HCT116 (cell line): Measurements from ENCODE around the gene RGS19. TPM values are rescaled to one million over a fixed set of nuclear protein-coding genes. Genes with fewer than 3 reads are reported as not detected.

Source experiments
- ATAC-seq: fragments of 200-7000 bp; cut with Tn5 transposase; 2 replicates; pipeline ENCODE4 v1.9.1; 2020; ENCODE audit warnings: mild to moderate bottlenecking, moderate library complexity
- BruUV-seq: library from RNA; stranded (reverse); fragments of 400-500 nt; replicated peaks from 2 replicates; lab custom pipeline; 2021; lab: Mats Ljungman, UMichigan
- CTCF ChIA-PET: fragments of 300-600 bp; sonication (Branson Sonifier 250); formaldehyde crosslinking; loops from one replicate; lab custom pipeline; 2021; ENCODE audit warnings: antibody characterized with exemption; lab: Charles Lee
- POLR2A ChIA-PET: fragments of 300-600, 350-600 bp; sonication (Branson Sonifier 250); formaldehyde crosslinking; loops from one replicate; lab custom pipeline; 2021; ENCODE audit warnings: antibody characterized with exemption; lab: Charles Lee
- RAD21 ChIA-PET, 2 experiments: fragments of 300-600 bp; sonication (Branson Sonifier 250); formaldehyde crosslinking; loops; one replicate each; lab custom pipeline; 2023; ENCODE audit warnings: low total read pairs in 2 of 2; ENCODE audit not compliant: uncharacterized antibody in 2 of 2, unreplicated experiment in 2 of 2, low non-redundant PET in 1 of 2; lab: Charles Lee
- DNase-seq: peaks from one replicate; pipeline ENCODE4 v3.0.0-alpha.2; 2010; ENCODE audit warnings: low read depth, low spot score
- H2AFZ ChIP-seq: fragments of 200-600 bp; shearing (Covaris generic), sonication (generic); 2 replicates; pipeline ENCODE4 v1.6.1; 2017; ENCODE audit warnings: low read depth, mixed run types, mixed read lengths, antibody characterized with exemption, low read length; ENCODE audit not compliant: poor library complexity, severe bottlenecking
- H3K27ac ChIP-seq: 2 replicates; pipeline ENCODE4 v1.5.1; 2012; ENCODE audit warnings: low read depth, low read length
- H3K27me3 ChIP-seq: fragments of 200-600 bp; sonication (generic); 2 replicates; pipeline ENCODE4 v1.6.1; 2016; ENCODE audit warnings: mixed run types, low read length, mixed read lengths; ENCODE audit not compliant: insufficient read depth
- H3K36me3 ChIP-seq, 2 experiments: fragments of 200-500 bp in 1 of 2; fragments of 200-600 bp in 1 of 2; sonication (Bioruptor generic) in 1 of 2; sonication (generic) in 1 of 2; 2 replicates each; pipeline versions ENCODE4 v1.5.1 to v1.6.1; 2014 to 2016; ENCODE audit warnings: low read length in 2 of 2, inconsistent platforms in 1 of 2, mixed read lengths in 1 of 2, mixed run types in 1 of 2; ENCODE audit not compliant: insufficient read depth in 2 of 2, control insufficient read depth in 1 of 2
- H3K4me1 ChIP-seq, 2 experiments: fragments of 200-600 bp in 1 of 2; sonication (generic) in 1 of 2; 2 replicates each; pipeline versions ENCODE4 v1.5.1 to v1.6.1; 2012 to 2017; ENCODE audit warnings: low read length in 2 of 2, inconsistent platforms in 1 of 2, mild to moderate bottlenecking in 1 of 2, mixed read lengths in 1 of 2, mixed run types in 1 of 2, moderate library complexity in 1 of 2; ENCODE audit not compliant: insufficient read depth in 2 of 2, control insufficient read depth in 1 of 2
- H3K4me2 ChIP-seq: fragments of 200-600 bp; sonication (generic); 2 replicates; pipeline ENCODE4 v1.6.1; 2017; ENCODE audit warnings: mixed run types, low read length, mixed read lengths
- H3K4me3 ChIP-seq, 2 experiments: fragments of 200-600 bp in 1 of 2; sonication (generic) in 1 of 2; replicated peaks in 1 of 2; 2 replicates each; pipeline ENCODE4 v1.5.1; 2011 to 2016; ENCODE audit warnings: low read length in 2 of 2, control low read depth in 1 of 2, low read depth in 1 of 2, mild to moderate bottlenecking in 1 of 2, mixed read lengths in 1 of 2, mixed run types in 1 of 2
- H3K79me2 ChIP-seq: fragments of 200-600 bp; sonication (generic); 2 replicates; pipeline ENCODE4 v1.6.1; 2017; ENCODE audit warnings: mild to moderate bottlenecking, mixed run types, low read length, moderate library complexity, mixed read lengths; ENCODE audit not compliant: insufficient read depth
- H3K9ac ChIP-seq: fragments of 200-600 bp; sonication (generic); 2 replicates; pipeline ENCODE4 v1.6.1; 2016; ENCODE audit warnings: low read length, mixed read lengths
- H3K9me2 ChIP-seq: fragments of 200-600 bp; sonication (generic), shearing (Covaris generic); 2 replicates; pipeline ENCODE4 v1.6.1; 2017; ENCODE audit warnings: mixed run types, mild to moderate bottlenecking, moderate library complexity; ENCODE audit not compliant: insufficient read depth
- H3K9me3 ChIP-seq, 2 experiments: fragments of 200-500 bp in 1 of 2; fragments of 200-600 bp in 1 of 2; sonication (Bioruptor generic) in 1 of 2; sonication (generic) in 1 of 2; 2 replicates each; pipeline ENCODE4 v1.6.1; 2014 to 2017; ENCODE audit warnings: low read length in 2 of 2, mixed read lengths in 2 of 2, inconsistent platforms in 1 of 2, low read depth in 1 of 2, mild to moderate bottlenecking in 1 of 2, mixed run types in 1 of 2, moderate library complexity in 1 of 2; ENCODE audit not compliant: control insufficient read depth in 1 of 2, insufficient read depth in 1 of 2
- H4K20me1 ChIP-seq: fragments of 200-600 bp; sonication (generic), shearing (Covaris generic); 2 replicates; pipeline ENCODE4 v1.6.1; 2017; ENCODE audit warnings: mixed run types, mild to moderate bottlenecking, moderate library complexity; ENCODE audit not compliant: insufficient read depth
- ELF1 ChIP-seq: IDR thresholded peaks from 2 replicates; pipeline ENCODE4 v1.6.1; 2012; ENCODE audit warnings: low read depth, borderline replicate concordance
- POLR2AphosphoS5 ChIP-seq: IDR thresholded peaks from 2 replicates; pipeline ENCODE4 v1.6.1; 2011; ENCODE audit warnings: mild to moderate bottlenecking, low read depth, low read length, moderate library complexity
- YY1 ChIP-seq: IDR thresholded peaks from 2 replicates; pipeline ENCODE4 v1.6.1; 2011; ENCODE audit warnings: low read length, low read depth, moderate library complexity, mild to moderate bottlenecking; ENCODE audit not compliant: insufficient replicate concordance; ENCODE audit errors: extremely low read depth
- intact Hi-C: fragments of 100-400 bp; cut with micrococcal nuclease; formaldehyde crosslinking; loops from 2 replicates; pipeline ENCODE4 v1.10.0; 2022
- total RNA-seq: library from RNA; stranded (reverse); gene quantifications from one replicate; pipeline ENCODE4 v1.2.1, GENCODE V29; 2021; ENCODE audit not compliant: unreplicated experiment
- TF ChIP-seq, protein P1 (sequence below): IDR thresholded peaks from 2 replicates; pipeline ENCODE4 v1.6.1; 2012; ENCODE audit warnings: low read depth
- TF ChIP-seq, protein P2 (sequence below): IDR thresholded peaks from 2 replicates; pipeline ENCODE4 v1.6.1; 2012
- TF ChIP-seq, protein P3 (sequence below): IDR thresholded peaks from 2 replicates; pipeline ENCODE4 v1.6.1; 2012

Gene RGS19
- total RNA-seq, 1 experiment from 2014 or later: 21.4 TPM

DNA sequence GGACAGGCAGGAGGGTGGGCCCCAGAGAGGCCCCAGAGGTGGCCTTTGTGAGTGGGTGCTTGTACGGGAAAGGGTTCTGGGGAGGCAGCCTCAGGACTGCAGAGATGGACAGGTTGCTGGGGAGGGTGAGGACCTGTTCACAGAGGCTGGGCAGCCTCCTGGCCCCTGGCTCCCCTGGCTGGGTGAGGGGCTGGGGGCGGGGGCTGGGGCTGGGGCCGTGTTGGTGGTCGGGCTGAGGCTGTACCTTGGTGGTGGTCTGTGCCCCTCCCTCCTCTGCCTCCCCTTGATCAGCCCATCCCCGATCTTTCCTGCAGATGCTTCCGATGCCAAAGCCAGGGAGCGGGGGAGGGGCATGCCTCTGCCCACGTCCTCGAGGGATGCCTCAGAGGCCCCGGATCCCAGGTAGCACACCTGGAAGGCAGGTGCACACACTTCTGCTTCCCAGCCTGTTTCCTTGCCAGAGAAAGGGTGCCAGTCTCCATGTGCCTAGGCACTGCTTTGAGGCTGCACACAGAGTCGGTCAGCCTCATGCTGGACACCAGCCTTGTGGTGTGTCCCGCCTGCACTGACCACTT, 11.5 kb downstream of the RGS19 start:
- H3K4me1 ChIP-seq: peaks cover 38 to 44% of the 10 kb centered on the region in 2 experiments
- no peaks in the 10 kb centered on the region for H3K9me3 ChIP-seq
- ATAC-seq: no peak
- no peak overlapping the region for H2AFZ ChIP-seq
- H3K79me2 ChIP-seq: no peaks in the 10 kb centered on the region
- no peaks in the 10 kb centered on the region for H3K36me3 ChIP-seq
- no peaks in the 10 kb centered on the region for H4K20me1 ChIP-seq
- ChIA-PET RAD21 (no interaction called here), POLR2A (no interaction called here), CTCF (interaction anchor here (0.8 kb wide), 1 partner anchor 12 kb away, joined by 3 read pairs; the partner anchor contains the start of genes OPRL1 and RGS19)
- no peak overlapping the region for H3K9ac ChIP-seq
- intact Hi-C loops: no loop called here
- H3K27ac ChIP-seq: no peak overlapping the region; the same call in 1 of the 2 replicates
- H3K4me2 ChIP-seq: no peak overlapping the region
- no peaks in the 10 kb centered on the region for H3K27me3 ChIP-seq
- no peak for DNase-seq
- no peaks in the 10 kb centered on the region for H3K9me2 ChIP-seq
- TF ChIP-seq, protein P1, sequence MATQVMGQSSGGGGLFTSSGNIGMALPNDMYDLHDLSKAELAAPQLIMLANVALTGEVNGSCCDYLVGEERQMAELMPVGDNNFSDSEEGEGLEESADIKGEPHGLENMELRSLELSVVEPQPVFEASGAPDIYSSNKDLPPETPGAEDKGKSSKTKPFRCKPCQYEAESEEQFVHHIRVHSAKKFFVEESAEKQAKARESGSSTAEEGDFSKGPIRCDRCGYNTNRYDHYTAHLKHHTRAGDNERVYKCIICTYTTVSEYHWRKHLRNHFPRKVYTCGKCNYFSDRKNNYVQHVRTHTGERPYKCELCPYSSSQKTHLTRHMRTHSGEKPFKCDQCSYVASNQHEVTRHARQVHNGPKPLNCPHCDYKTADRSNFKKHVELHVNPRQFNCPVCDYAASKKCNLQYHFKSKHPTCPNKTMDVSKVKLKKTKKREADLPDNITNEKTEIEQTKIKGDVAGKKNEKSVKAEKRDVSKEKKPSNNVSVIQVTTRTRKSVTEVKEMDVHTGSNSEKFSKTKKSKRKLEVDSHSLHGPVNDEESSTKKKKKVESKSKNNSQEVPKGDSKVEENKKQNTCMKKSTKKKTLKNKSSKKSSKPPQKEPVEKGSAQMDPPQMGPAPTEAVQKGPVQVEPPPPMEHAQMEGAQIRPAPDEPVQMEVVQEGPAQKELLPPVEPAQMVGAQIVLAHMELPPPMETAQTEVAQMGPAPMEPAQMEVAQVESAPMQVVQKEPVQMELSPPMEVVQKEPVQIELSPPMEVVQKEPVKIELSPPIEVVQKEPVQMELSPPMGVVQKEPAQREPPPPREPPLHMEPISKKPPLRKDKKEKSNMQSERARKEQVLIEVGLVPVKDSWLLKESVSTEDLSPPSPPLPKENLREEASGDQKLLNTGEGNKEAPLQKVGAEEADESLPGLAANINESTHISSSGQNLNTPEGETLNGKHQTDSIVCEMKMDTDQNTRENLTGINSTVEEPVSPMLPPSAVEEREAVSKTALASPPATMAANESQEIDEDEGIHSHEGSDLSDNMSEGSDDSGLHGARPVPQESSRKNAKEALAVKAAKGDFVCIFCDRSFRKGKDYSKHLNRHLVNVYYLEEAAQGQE: no peak
- TF ChIP-seq YY1 (no peak), ELF1 (no peak), POLR2AphosphoS5 (no peak)
- TF ChIP-seq, protein P2, sequence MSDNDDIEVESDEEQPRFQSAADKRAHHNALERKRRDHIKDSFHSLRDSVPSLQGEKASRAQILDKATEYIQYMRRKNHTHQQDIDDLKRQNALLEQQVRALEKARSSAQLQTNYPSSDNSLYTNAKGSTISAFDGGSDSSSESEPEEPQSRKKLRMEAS: no peak
- TF ChIP-seq, protein P3, sequence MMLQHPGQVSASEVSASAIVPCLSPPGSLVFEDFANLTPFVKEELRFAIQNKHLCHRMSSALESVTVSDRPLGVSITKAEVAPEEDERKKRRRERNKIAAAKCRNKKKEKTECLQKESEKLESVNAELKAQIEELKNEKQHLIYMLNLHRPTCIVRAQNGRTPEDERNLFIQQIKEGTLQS: no peak
- H3K4me3 ChIP-seq: no peak overlapping the region
- no TSS peak for BruUV-seq
